HepG2 (cell line): ENCODE results near the gene GALR3. TPM values are rescaled to one million over a fixed set of nuclear protein-coding genes. Genes with fewer than 3 reads are reported as not detected.

Experiments
- ARHGAP35 ChIP-seq: sonication (generic); formaldehyde crosslinking; IDR thresholded peaks from 2 replicates; pipeline ENCODE4 v1.9.0; 2022; ENCODE audit warnings: mild to moderate bottlenecking, inconsistent platforms, moderate library complexity, missing genetic modification reagents, borderline replicate concordance
- ATF4 ChIP-seq, 2 experiments: fragments of 450-650 bp in 1 of 2; sonication (generic) in 1 of 2; formaldehyde crosslinking; IDR thresholded peaks; 2 replicates each; pipeline versions ENCODE4 v1.5.0 to v1.8.0; 2020 to 2022; ENCODE audit warnings: mild to moderate bottlenecking in 1 of 2, missing genetic modification reagents in 1 of 2
- CENPT ChIP-seq: sonication (generic); formaldehyde crosslinking; IDR thresholded peaks from 2 replicates; pipeline ENCODE4 v1.8.0; 2022; ENCODE audit warnings: low read depth, mild to moderate bottlenecking, moderate library complexity, missing genetic modification reagents
- MIER2 ChIP-seq: IDR thresholded peaks from 2 replicates; pipeline ENCODE4 v1.6.1; 2016; ENCODE audit warnings: missing biosample characterization, missing genetic modification reagents
- NR2C2 ChIP-seq: sonication (generic); formaldehyde crosslinking; IDR thresholded peaks from 2 replicates; pipeline ENCODE4 v1.4.0; 2020; ENCODE audit warnings: missing genetic modification reagents, mild to moderate bottlenecking, moderate library complexity, borderline replicate concordance
- PAXIP1 ChIP-seq: sonication (generic); formaldehyde crosslinking; conservative IDR thresholded peaks from 2 replicates; pipeline ENCODE4 v1.4.0; 2020; ENCODE audit warnings: mild to moderate bottlenecking, missing genetic modification reagents, moderate library complexity
- PHF8 ChIP-seq: sonication (generic); formaldehyde crosslinking; IDR thresholded peaks from 2 replicates; pipeline ENCODE4 v1.5.0; 2020; ENCODE audit warnings: missing genetic modification reagents
- RCOR2 ChIP-seq: IDR thresholded peaks from 2 replicates; pipeline ENCODE4 v1.6.1; 2016; ENCODE audit warnings: missing biosample characterization, missing genetic modification reagents
- SOX13 ChIP-seq, 3 experiments: fragments of 450-650 bp in 1 of 3; sonication (generic) in 1 of 3; formaldehyde crosslinking in 1 of 3; IDR thresholded peaks in 2 of 3; conservative IDR thresholded peaks in 1 of 3; 2 replicates each; pipeline versions ENCODE4 v1.5.0 to v1.6.1; 2016 to 2020; ENCODE audit warnings: antibody characterized with exemption in 1 of 3, mild to moderate bottlenecking in 1 of 3, missing compliant biosample characterization in 1 of 3, missing genetic modification reagents in 1 of 3, moderate library complexity in 1 of 3
- SP5 ChIP-seq: IDR thresholded peaks from 2 replicates; pipeline ENCODE4 v1.6.1; 2016; ENCODE audit warnings: low read depth, borderline replicate concordance
- SSRP1 ChIP-seq: IDR thresholded peaks from 2 replicates; pipeline ENCODE4 v1.6.1; 2016; ENCODE audit warnings: control low read depth
- TARDBP ChIP-seq: sonication (generic); formaldehyde crosslinking; IDR thresholded peaks from 2 replicates; pipeline ENCODE4 v1.8.0; 2022; ENCODE audit warnings: mild to moderate bottlenecking, missing genetic modification reagents
- ZBTB21 ChIP-seq: sonication (generic); formaldehyde crosslinking; IDR thresholded peaks from 2 replicates; pipeline ENCODE4 v1.4.0; 2020; ENCODE audit warnings: missing genetic modification reagents
- ZFP90 ChIP-seq: sonication (generic); formaldehyde crosslinking; IDR thresholded peaks from 2 replicates; pipeline ENCODE4 v1.8.0; 2022; ENCODE audit warnings: missing genetic modification reagents, mild to moderate bottlenecking, inconsistent platforms, borderline replicate concordance
- ZNF12 ChIP-seq: sonication (generic); formaldehyde crosslinking; IDR thresholded peaks from 2 replicates; pipeline ENCODE4 v1.5.0; 2020; ENCODE audit warnings: missing genetic modification reagents
- ZNF121 ChIP-seq: sonication (generic); formaldehyde crosslinking; IDR thresholded peaks from 2 replicates; pipeline ENCODE4 v1.5.0; 2020; ENCODE audit warnings: mild to moderate bottlenecking, missing genetic modification reagents
- ZNF18 ChIP-seq: sonication (generic); formaldehyde crosslinking; IDR thresholded peaks from 2 replicates; pipeline ENCODE4 v1.8.0; 2022; ENCODE audit warnings: mild to moderate bottlenecking, missing genetic modification reagents; ENCODE audit not compliant: insufficient replicate concordance
- ZNF20 ChIP-seq: sonication (generic); formaldehyde crosslinking; IDR thresholded peaks from 2 replicates; pipeline ENCODE4 v1.4.0; 2020; ENCODE audit warnings: mild to moderate bottlenecking, moderate library complexity, missing genetic modification reagents
- ZNF451 ChIP-seq: sonication (generic); formaldehyde crosslinking; IDR thresholded peaks from 2 replicates; pipeline ENCODE4 v1.5.0; 2020; ENCODE audit warnings: mild to moderate bottlenecking, missing genetic modification reagents
- ZNF556 ChIP-seq: sonication (generic); formaldehyde crosslinking; IDR thresholded peaks from 2 replicates; pipeline ENCODE4 v1.4.0; 2020; ENCODE audit warnings: mild to moderate bottlenecking, missing genetic modification reagents, borderline replicate concordance
- ZNF672 ChIP-seq: sonication (generic); formaldehyde crosslinking; IDR thresholded peaks from 2 replicates; pipeline ENCODE4 v1.8.1; 2022; ENCODE audit warnings: missing genetic modification reagents
- ZNF749 ChIP-seq: sonication (generic); formaldehyde crosslinking; IDR thresholded peaks from 2 replicates; pipeline ENCODE4 v1.8.0; 2022; ENCODE audit warnings: mild to moderate bottlenecking, missing genetic modification reagents, moderate library complexity, borderline replicate concordance
- ZNF781 ChIP-seq: sonication (generic); formaldehyde crosslinking; IDR thresholded peaks from 2 replicates; pipeline ENCODE4 v1.5.1; 2020; ENCODE audit warnings: borderline replicate concordance, mild to moderate bottlenecking, missing genetic modification reagents; ENCODE audit errors: not compliant biosample characterization
- polyA plus RNA-seq, 8 experiments: library from polyadenylated mRNA; depleted of rRNA in 3 of 8; stranded (reverse) in 7 of 8; unstranded in 1 of 8; fragments of >200 nt; fragmentation: Illumina TruSeq in 4 of 8; extraction: Trizol in 4 of 8; gene quantifications; 2 replicates each; pipeline versions ENCODE4 v1.2.1 to v1.2.3, GENCODE V29; 2011 to 2016; ENCODE audit warnings: low read depth in 4 of 8, missing spikeins in 1 of 8, mixed read lengths in 1 of 8; ENCODE audit not compliant: insufficient read depth in 1 of 8
- total RNA-seq, 5 experiments: library from RNA; depleted of rRNA; stranded (reverse); fragments of >200 nt; fragmentation: Illumina TruSeq; extraction: Trizol; gene quantifications; 2 replicates each; pipeline ENCODE4 v1.2.3, GENCODE V29; 2016; ENCODE audit warnings: low read depth in 1 of 5

The GALR3 gene
- total and polyA plus RNA-seq, 2 of the 13 experiments (the other 11 are each of a cell fraction or from before 2014, with no cell fraction given), result 0.13 TPM; not detected in 1

GRCh38 chr22:37817705-37818408, 5.3 kb upstream of the GALR3 start (continued):
- TF ChIP-seq ATF4 (CRISPR knock-in tag; IDR thresholded peaks at IDR 0.05) (no peak), SP5 (CRISPR knock-in tag) (peak; percentile 94), PAXIP1 (peak; percentile 88), ZNF781 (CRISPR knock-in tag) (peak; percentile 75), ZNF749 (CRISPR knock-in tag) (no peak), ZNF672 (no peak), ZNF556 (CRISPR knock-in tag) (peak; percentile 57; the same call in 1 of the 2 replicates), MIER2 (CRISPR knock-in tag) (peak; percentile 45; the same call in 1 of the 2 replicates), SSRP1 (CRISPR knock-in tag) (peak; percentile 70; the same call in 1 of the 2 replicates), ZNF121 (CRISPR knock-in tag) (peak; percentile 37; the same call in 1 of the 2 replicates), TARDBP (CRISPR knock-in tag) (peak; percentile 91), ZNF18 (no peak), RCOR2 (peak; percentile 50; the same call in 1 of the 2 replicates), ARHGAP35 (CRISPR knock-in tag) (peak; percentile 22; the same call in 1 of the 2 replicates), ZNF12 (CRISPR knock-in tag) (peak; percentile 26; the same call in 1 of the 2 replicates), ZBTB21 (peak; percentile 81), CENPT (CRISPR knock-in tag) (no peak), NR2C2 (peak; percentile 58), ZFP90 (CRISPR knock-in tag) (peak; percentile 76; the same call in 1 of the 2 replicates), SOX13 (IDR thresholded peaks at IDR 0.05) (no peak), SOX13 (CRISPR knock-in tag; conservative IDR thresholded peaks at IDR 0.05 in 1 of 2, IDR thresholded peaks at IDR 0.05 in 1 of 2) (peak in 1 of 2 experiments; percentile 86; a peak in 2 of 4 replicates), PHF8 (peak; percentile 77), ZNF20 (CRISPR knock-in tag) (no peak), ZNF451 (CRISPR knock-in tag) (peak; percentile 86; the same call in 1 of the 2 replicates)
